ENCODE measurements around the gene KCNAB1.

Gene KCNAB1

DNA sequence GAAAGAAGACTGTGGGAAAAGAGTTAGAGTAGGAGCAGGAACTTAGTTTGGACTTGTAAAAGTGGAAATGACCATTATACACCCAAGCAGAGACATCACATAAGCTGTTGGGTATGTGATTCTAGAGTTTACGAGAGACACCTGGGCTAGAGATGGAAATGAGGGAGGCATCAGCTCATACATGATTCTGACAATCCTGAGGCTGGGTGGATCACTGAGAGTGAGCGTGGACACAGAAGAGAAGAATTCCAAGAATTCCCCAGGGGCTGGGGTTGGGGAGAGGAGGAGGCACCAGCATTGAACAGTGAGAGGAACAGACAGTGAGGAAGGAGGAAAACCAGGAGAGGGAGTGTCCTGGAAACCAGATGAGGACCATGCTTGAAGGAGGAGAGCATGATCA is 113.5 kb downstream of the KCNAB1 start:
- Histone ChIP-seq H3K4me1 (ENCODE audit: insufficient read depth, low read length) (no peaks in the 10 kb centered on the region), H3K9ac (ENCODE audit: low read depth, low read length) (no peak overlapping the region), H3K36me3 (ENCODE audit: insufficient read depth, low read length) (no peaks in the 10 kb centered on the region), H3K9me3 (ENCODE audit: control insufficient read depth, insufficient read depth, low read length) (no peaks in the 10 kb centered on the region)

DNA sequence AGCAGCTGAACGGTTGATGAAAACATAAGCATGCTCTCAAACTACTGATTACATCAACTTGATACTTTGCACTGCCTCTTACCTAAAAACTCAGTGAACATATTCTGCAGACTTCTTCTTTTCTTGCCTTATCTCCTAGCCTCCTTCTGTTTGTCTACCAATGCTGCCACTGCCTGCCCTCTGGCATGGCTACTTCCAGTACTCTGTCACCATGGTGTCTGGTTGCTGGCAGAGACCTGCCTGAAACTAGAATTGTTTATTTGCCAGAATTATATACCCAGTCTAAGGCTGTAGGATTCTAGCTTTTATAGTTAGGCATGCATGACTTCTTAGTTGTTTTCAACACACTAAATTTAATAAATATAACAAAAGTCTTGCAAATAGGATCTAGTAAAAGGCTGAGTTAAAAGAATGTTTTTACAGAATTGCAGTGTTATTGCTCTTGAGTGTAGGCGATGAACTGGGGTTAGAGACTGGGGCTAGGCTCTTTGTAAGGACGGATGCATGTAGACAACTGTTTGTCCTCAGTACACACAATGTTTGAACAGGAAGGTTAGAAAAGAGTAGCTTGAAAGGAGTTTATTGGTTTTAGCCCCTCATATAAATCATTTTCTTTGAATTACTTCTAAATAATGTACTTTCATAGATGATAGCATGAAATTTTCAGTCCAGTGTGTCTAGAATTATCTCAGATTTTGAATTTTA is 116.3 kb downstream of the KCNAB1 start:
- Histone ChIP-seq H3K9me3 (ENCODE audit: control insufficient read depth, insufficient read depth, low read length) (no peaks in the 10 kb centered on the region), H3K4me1 (ENCODE audit: insufficient read depth, low read length) (no peaks in the 10 kb centered on the region), H3K9ac (ENCODE audit: low read depth, low read length) (no peak overlapping the region), H3K36me3 (ENCODE audit: insufficient read depth, low read length) (no peaks in the 10 kb centered on the region)

DNA sequence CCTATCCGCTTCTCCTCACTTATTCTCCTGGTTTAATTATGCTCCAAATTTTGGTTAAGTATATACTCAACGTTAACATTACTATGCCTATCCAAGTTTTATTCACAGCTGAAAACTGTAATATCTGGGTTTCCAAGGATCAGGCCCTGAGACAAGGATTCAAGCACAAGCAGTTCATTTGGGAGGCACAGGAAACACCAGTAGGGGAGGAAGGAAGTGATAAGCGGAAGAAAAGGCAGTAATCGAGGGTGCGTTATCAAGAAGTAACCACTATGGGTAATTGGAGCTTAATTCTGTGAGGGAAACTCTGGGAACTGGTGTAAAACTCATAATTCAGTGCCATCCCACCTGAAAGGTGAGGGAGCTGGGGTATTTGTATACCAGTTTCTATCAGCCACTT is 120.3 kb downstream of the KCNAB1 start:
- Histone ChIP-seq H3K36me3 (ENCODE audit: insufficient read depth, low read length) (no peaks in the 10 kb centered on the region), H3K9me3 (ENCODE audit: control insufficient read depth, insufficient read depth, low read length) (no peaks in the 10 kb centered on the region), H3K4me1 (ENCODE audit: insufficient read depth, low read length) (no peaks in the 10 kb centered on the region), H3K9ac (ENCODE audit: low read depth, low read length) (no peak overlapping the region)

- Histone ChIP-seq H3K4me1 (ENCODE audit: insufficient read depth, low read length) (no peaks in the 10 kb centered on the region), H3K9me3 (ENCODE audit: control insufficient read depth, insufficient read depth, low read length) (no peaks in the 10 kb centered on the region), H3K9ac (ENCODE audit: low read depth, low read length) (no peak overlapping the region), H3K36me3 (ENCODE audit: insufficient read depth, low read length) (no peaks in the 10 kb centered on the region)
These were observed 126.8 kb downstream of the KCNAB1 start for GRCh38 chr3:156246961-156247725.

DNA sequence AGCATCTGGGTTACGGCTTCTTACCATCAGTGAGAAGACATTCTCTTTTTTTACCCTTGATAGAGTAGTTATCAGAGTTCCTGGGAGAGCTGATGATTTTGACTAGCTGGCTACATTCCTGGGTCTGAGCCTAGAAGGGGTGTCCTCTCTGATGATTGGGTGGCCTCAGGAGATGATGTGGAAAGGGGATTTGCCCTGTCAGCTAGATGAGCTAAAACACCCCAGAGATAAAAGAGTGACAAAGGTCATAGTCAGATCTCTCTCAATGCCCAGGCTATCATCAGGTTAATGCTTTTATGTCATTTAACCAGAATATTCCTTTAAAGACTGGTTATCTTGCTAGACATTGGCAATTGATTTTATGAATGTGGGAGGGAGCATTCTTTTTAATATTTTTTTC is 130.2 kb downstream of the KCNAB1 start:
- Histone ChIP-seq H3K9ac (ENCODE audit: low read depth, low read length) (no peak overlapping the region), H3K4me1 (ENCODE audit: insufficient read depth, low read length) (no peaks in the 10 kb centered on the region), H3K9me3 (ENCODE audit: control insufficient read depth, insufficient read depth, low read length) (no peaks in the 10 kb centered on the region), H3K36me3 (ENCODE audit: insufficient read depth, low read length) (no peaks in the 10 kb centered on the region)

DNA sequence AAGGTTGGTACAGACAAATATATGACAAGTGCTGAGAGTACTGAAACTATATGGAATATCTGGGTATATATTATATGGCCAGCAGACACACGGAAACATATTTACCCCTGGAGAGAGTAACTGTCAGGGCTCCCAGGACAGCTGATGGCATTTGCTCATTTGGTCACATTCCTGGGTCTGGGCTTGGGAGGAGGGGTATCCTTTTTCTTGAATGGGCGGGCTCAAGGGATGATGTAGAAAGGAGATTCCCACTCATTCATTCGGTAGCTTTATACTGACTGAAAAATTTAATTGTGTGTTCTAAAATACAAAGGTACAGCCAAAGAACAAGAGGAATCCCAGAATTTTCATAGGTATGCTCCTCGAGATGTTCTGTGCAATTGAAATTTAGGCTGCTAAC is 131.0 kb downstream of the KCNAB1 start:
- no peaks in the 10 kb centered on the region for H3K9me3 ChIP-seq (ENCODE audit: control insufficient read depth, insufficient read depth, low read length)
- H3K4me1 ChIP-seq (ENCODE audit: insufficient read depth, low read length), result no peaks in the 10 kb centered on the region
- H3K9ac ChIP-seq (ENCODE audit: low read depth, low read length), result no peak overlapping the region
- no peaks in the 10 kb centered on the region for H3K36me3 ChIP-seq (ENCODE audit: insufficient read depth, low read length)

DNA sequence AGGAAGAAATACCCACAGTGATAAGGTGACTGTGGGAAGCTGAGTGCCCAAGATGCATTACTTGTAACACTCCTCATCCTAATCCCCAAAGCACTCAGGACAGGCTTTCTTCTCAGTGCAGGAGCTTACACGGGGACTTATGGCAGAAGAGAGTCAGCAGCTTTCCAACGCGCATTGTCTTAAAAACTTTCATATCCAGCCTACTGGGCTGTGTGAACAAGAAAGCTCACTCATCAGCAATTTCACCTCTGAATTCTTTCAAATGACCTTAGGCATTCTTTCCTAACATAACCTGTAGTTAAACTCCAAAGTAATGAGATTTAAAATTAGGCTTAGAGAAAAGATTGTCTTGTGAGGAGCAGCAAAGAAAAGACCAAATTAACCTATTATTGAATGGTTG is 132.3 kb downstream of the KCNAB1 start:
- H3K4me1 ChIP-seq (ENCODE audit: insufficient read depth, low read length), result no peaks in the 10 kb centered on the region

GRCh38 chr3:156253150-156253549 is 132.8 kb downstream of the KCNAB1 start:
- Histone ChIP-seq H3K36me3 (ENCODE audit: insufficient read depth, low read length) (no peaks in the 10 kb centered on the region), H3K9ac (ENCODE audit: low read depth, low read length) (no peak overlapping the region), H3K4me1 (ENCODE audit: insufficient read depth, low read length) (no peaks in the 10 kb centered on the region), H3K9me3 (ENCODE audit: control insufficient read depth, insufficient read depth, low read length) (no peaks in the 10 kb centered on the region)

More for the DNA sequence above, 132.3 kb downstream of the KCNAB1 start:
- no peaks in the 10 kb centered on the region for H3K36me3 ChIP-seq (ENCODE audit: insufficient read depth, low read length)
- H3K9ac ChIP-seq (ENCODE audit: low read depth, low read length), result no peak overlapping the region
- no peaks in the 10 kb centered on the region for H3K9me3 ChIP-seq (ENCODE audit: control insufficient read depth, insufficient read depth, low read length)

DNA sequence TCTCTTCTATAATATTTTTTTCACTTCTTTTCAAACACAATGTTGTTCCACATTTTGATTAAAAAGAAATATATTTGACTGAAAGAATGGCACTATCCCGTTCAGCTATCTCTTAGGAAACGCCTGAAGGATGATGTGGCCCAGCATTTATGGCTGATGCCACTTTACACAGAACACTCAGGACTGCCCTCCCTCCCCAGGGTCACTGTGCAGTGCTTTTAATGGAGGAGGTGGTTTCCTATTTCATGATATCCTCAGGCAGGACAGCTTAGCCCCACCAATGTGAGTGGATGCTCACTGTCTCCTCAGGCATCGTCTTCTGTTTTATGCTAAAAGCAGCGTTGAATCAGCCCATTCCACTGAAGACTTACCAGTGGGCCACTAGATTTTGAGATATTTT is 135.9 kb downstream of the KCNAB1 start:
- H3K9ac ChIP-seq (ENCODE audit: low read depth, low read length), result no peak overlapping the region
- H3K9me3 ChIP-seq (ENCODE audit: control insufficient read depth, insufficient read depth, low read length), result no peaks in the 10 kb centered on the region
- H3K4me1 ChIP-seq (ENCODE audit: insufficient read depth, low read length), result no peaks in the 10 kb centered on the region
- no peaks in the 10 kb centered on the region for H3K36me3 ChIP-seq (ENCODE audit: insufficient read depth, low read length)

GRCh38 chr3:156256945-156257344 is 136.6 kb downstream of the KCNAB1 start:
- Histone ChIP-seq H3K9ac (ENCODE audit: low read depth, low read length) (no peak overlapping the region), H3K4me1 (ENCODE audit: insufficient read depth, low read length) (no peaks in the 10 kb centered on the region), H3K36me3 (ENCODE audit: insufficient read depth, low read length) (no peaks in the 10 kb centered on the region), H3K9me3 (ENCODE audit: control insufficient read depth, insufficient read depth, low read length) (no peaks in the 10 kb centered on the region)

GRCh38 chr3:156258301-156258700 is 137.9 kb downstream of the KCNAB1 start:
- Histone ChIP-seq H3K36me3 (ENCODE audit: insufficient read depth, low read length) (no peaks in the 10 kb centered on the region), H3K9me3 (ENCODE audit: control insufficient read depth, insufficient read depth, low read length) (no peaks in the 10 kb centered on the region), H3K9ac (ENCODE audit: low read depth, low read length) (no peak overlapping the region), H3K4me1 (ENCODE audit: insufficient read depth, low read length) (no peaks in the 10 kb centered on the region)

GRCh38 chr3:156259896-156260295 is 139.5 kb downstream of the KCNAB1 start:
- Histone ChIP-seq H3K9me3 (ENCODE audit: control insufficient read depth, insufficient read depth, low read length) (no peaks in the 10 kb centered on the region), H3K9ac (ENCODE audit: low read depth, low read length) (no peak overlapping the region), H3K4me1 (ENCODE audit: insufficient read depth, low read length) (no peaks in the 10 kb centered on the region), H3K36me3 (ENCODE audit: insufficient read depth, low read length) (no peaks in the 10 kb centered on the region)

- H3K9me3 ChIP-seq (ENCODE audit: control insufficient read depth, insufficient read depth, low read length), result no peaks in the 10 kb centered on the region
- no peaks in the 10 kb centered on the region for H3K36me3 ChIP-seq (ENCODE audit: insufficient read depth, low read length)
- H3K9ac ChIP-seq (ENCODE audit: low read depth, low read length), result no peak overlapping the region
- H3K4me1 ChIP-seq (ENCODE audit: insufficient read depth, low read length), result no peaks in the 10 kb centered on the region
These were observed 140.0 kb downstream of the KCNAB1 start for GRCh38 chr3:156260331-156260730.

GRCh38 chr3:156264771-156265170 is 144.4 kb downstream of the KCNAB1 start:
- Histone ChIP-seq H3K36me3 (ENCODE audit: insufficient read depth, low read length) (no peaks in the 10 kb centered on the region), H3K9ac (ENCODE audit: low read depth, low read length) (no peak overlapping the region), H3K9me3 (ENCODE audit: control insufficient read depth, insufficient read depth, low read length) (no peaks in the 10 kb centered on the region), H3K4me1 (ENCODE audit: insufficient read depth, low read length) (no peaks in the 10 kb centered on the region)

- H3K9me3 ChIP-seq (ENCODE audit: control insufficient read depth, insufficient read depth, low read length), result no peaks in the 10 kb centered on the region
These were observed 151.1 kb downstream of the KCNAB1 start for GRCh38 chr3:156271508-156271907.

More at GRCh38 chr3:156271508-156271907, 151.1 kb downstream of the KCNAB1 start:
- no peaks in the 10 kb centered on the region for H3K4me1 ChIP-seq (ENCODE audit: insufficient read depth, low read length)
- H3K36me3 ChIP-seq (ENCODE audit: insufficient read depth, low read length), result no peaks in the 10 kb centered on the region
- H3K9ac ChIP-seq (ENCODE audit: low read depth, low read length), result no peak overlapping the region
